Stomach (tissue), 9 donors: ENCODE results near the gene UNC93A. TPM values are rescaled to one million over a fixed set of nuclear protein-coding genes. Genes with fewer than 3 reads are reported as not detected.

Experiments
- DNase-seq, 2 donors: peaks; one replicate each; pipeline versions ENCODE4 v3.0.0 to v3.0.0-alpha.2; 2013 to 2019
- H3K27ac ChIP-seq, 5 donors: fragments of 200-600 bp in 4 of 5; sonication (generic) in 4 of 5; one replicate each; pipeline ENCODE4 v1.5.1; 2013 to 2019; ENCODE audit warnings: mild to moderate bottlenecking in 1 of 5, moderate library complexity in 1 of 5
- H3K27me3 ChIP-seq, 3 donors: fragments of 200-600 bp; sonication (generic); one replicate each; pipeline ENCODE4 v1.5.1; 2017 to 2019; ENCODE audit warnings: mixed run types in 1 of 3
- H3K36me3 ChIP-seq, 4 donors: fragments of 200-600 bp; sonication (generic); 1 replicate in 3 of 4; 2 replicates in 1 of 4; pipeline ENCODE4 v1.5.1; 2016 to 2019
- H3K4me1 ChIP-seq, 4 donors: fragments of 200-600 bp; sonication (generic); one replicate each; pipeline ENCODE4 v1.5.1; 2016 to 2019
- H3K4me3 ChIP-seq, 4 donors: fragments of 200-600 bp; sonication (generic) in 3 of 4; one replicate each; pipeline ENCODE4 v1.5.1; 2016 to 2019; ENCODE audit warnings: mild to moderate bottlenecking in 1 of 4
- H3K9me3 ChIP-seq, 4 donors: fragments of 200-600 bp; sonication (generic); one replicate each; pipeline ENCODE4 v1.5.1; 2016 to 2019
- CTCF ChIP-seq, 7 experiments: fragments of 450-650 bp in 4 of 7; fragments of 200-600 bp in 3 of 7; sonication (generic) in 3 of 7; IDR thresholded peaks; one replicate each; pipeline ENCODE4 v1.5.1; 2016 to 2019; ENCODE audit warnings: antibody characterized with exemption in 7 of 7, control low read depth in 2 of 7, mild to moderate bottlenecking in 1 of 7
- EP300 ChIP-seq: sonication (generic); formaldehyde crosslinking; IDR thresholded peaks from one replicate; pipeline ENCODE4 v1.6.1; 2017; ENCODE audit warnings: antibody characterized with exemption
- POLR2A ChIP-seq, 4 donors: fragments of 450-650 bp; IDR thresholded peaks; one replicate each; pipeline ENCODE4 v1.6.1; 2016; ENCODE audit warnings: antibody characterized with exemption in 4 of 4, control low read depth in 2 of 4, mild to moderate bottlenecking in 1 of 4, moderate library complexity in 1 of 4
- POLR2AphosphoS5 ChIP-seq, 3 donors: sonication (generic); formaldehyde crosslinking; IDR thresholded peaks; one replicate each; pipeline ENCODE4 v1.6.1; 2016; ENCODE audit warnings: antibody characterized with exemption in 3 of 3
- WGBS, 5 donors: extraction: QIAGEN DNeasy Blood & Tissue Kit in 3 of 5; methylation state at CpG; one replicate each; pipeline versions ENCODE4 v1.1.5 to v1.1.7; 2013 to 2018; 5-methylcytosine and 5-hydroxymethylcytosine counted together
- intact Hi-C: fragments of 100-400 bp; cut with DNase I; formaldehyde crosslinking; loops from one replicate; pipeline ENCODE4 v1.15.1; 2023; ENCODE audit warnings: low total_unique reads
- polyA plus RNA-seq, 3 donors: library from polyadenylated mRNA; stranded (reverse); fragments of 200-250 nt; gene quantifications; one replicate each; pipeline ENCODE4 v1.2.3, GENCODE V29; 2013
- total RNA-seq, 5 donors: library from RNA; depleted of rRNA; stranded (reverse); fragments of >200 nt; gene quantifications; one replicate each; pipeline versions ENCODE4 v1.1.0 to v1.2.3, GENCODE V29; 2014 to 2016
- donor health status: healthy with polysubstance abuse.
- donor health status: Bipolar disorder and iron deficiency.
- donor health status: healthy.

UNC93A gene
- total and polyA plus RNA-seq, 8 donors = 0.13 to 0.73 TPM; not detected in 6

DNA sequence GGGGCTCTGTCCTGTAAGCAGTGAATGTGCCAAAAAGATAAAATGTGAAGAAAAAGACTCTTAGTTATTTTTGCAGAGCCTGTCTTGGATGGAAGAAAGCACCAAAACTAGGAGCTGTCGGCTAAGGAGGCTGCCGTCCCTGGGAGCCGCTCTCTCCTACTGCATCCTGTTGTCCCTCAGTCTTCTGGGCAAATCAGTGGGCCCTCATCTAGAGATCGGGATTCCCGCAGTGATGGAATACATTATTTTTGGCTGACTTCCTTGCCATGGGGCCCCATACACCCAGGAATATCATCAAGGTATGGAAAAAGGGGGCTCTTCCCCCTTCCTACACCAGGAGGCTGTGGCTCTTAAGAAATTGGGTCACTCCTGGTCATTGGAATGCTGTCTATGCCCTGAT, 37.0 kb downstream of the UNC93A start:
- Histone ChIP-seq H3K4me1 (peaks cover 0 to 14% (median 3%) of the 10 kb centered on the region in 4 donors), H3K27ac (no peak overlapping the region), H3K9me3 (no peaks in the 10 kb centered on the region), H3K27me3 (peaks cover 0 to 4% (median 0%) of the 10 kb centered on the region in 3 donors), H3K4me3 (no peak overlapping the region), H3K36me3 (no peaks in the 10 kb centered on the region)
- DNase-seq = no peak
- intact Hi-C loops = no loop called here
- TF ChIP-seq POLR2AphosphoS5 (IDR thresholded peaks at IDR 0.05) = no peak
- TF ChIP-seq EP300 = no peak
- TF ChIP-seq CTCF (IDR thresholded peaks at IDR 0.05) = no peak
- no peak for TF ChIP-seq POLR2A (IDR thresholded peaks at IDR 0.05)
- 92 to 98% (median 97%) methylated on average over 5 of the region's 5 CpGs for WGBS, 5 donors

GRCh38 chr6:167329014-167329413, 37.9 kb downstream of the UNC93A start:
- intact Hi-C loops = no loop called here
- peaks cover 0 to 4% (median 0%) of the 10 kb centered on the region in 3 donors for H3K27me3 ChIP-seq
- no peak for DNase-seq
- H3K36me3 ChIP-seq = no peaks in the 10 kb centered on the region
- no peak for TF ChIP-seq CTCF (IDR thresholded peaks at IDR 0.05)
- no peak for TF ChIP-seq POLR2A (IDR thresholded peaks at IDR 0.05)
- no peak for TF ChIP-seq EP300
- TF ChIP-seq POLR2AphosphoS5 (IDR thresholded peaks at IDR 0.05) = no peak
- H3K27ac ChIP-seq = no peak overlapping the region
- WGBS, 5 donors = 61 to 75% (median 72%) methylated on average over 8 of the region's 8 CpGs
- H3K9me3 ChIP-seq = no peaks in the 10 kb centered on the region
- peaks cover 0 to 14% (median 3%) of the 10 kb centered on the region in 4 donors for H3K4me1 ChIP-seq
- H3K4me3 ChIP-seq = no peak overlapping the region

GRCh38 chr6:167330750-167331149, 39.6 kb downstream of the UNC93A start:
- WGBS, 5 donors = 61 to 83% (median 76%) methylated on average over 6 to 9 of the region's 9 CpGs
- no peak overlapping the region for H3K4me3 ChIP-seq
- intact Hi-C loops = no loop called here

GRCh38 chr6:167331565-167331964, 40.5 kb downstream of the UNC93A start:
- Histone ChIP-seq H3K9me3 (no peaks in the 10 kb centered on the region), H3K27me3 (peaks cover 0 to 4% (median 0%) of the 10 kb centered on the region in 3 donors), H3K36me3 (no peaks in the 10 kb centered on the region), H3K4me3 (peak overlapping the region in 2 of 4 donors; percentile 3 to 30), H3K27ac (peak overlapping the region in 1 of 5 donors; percentile 60), H3K4me1 (peaks cover 0 to 14% (median 3%) of the 10 kb centered on the region in 4 donors)
- TF ChIP-seq EP300 = no peak
- no peak for TF ChIP-seq POLR2AphosphoS5 (IDR thresholded peaks at IDR 0.05)
- TF ChIP-seq POLR2A (IDR thresholded peaks at IDR 0.05) = no peak
- no peak for TF ChIP-seq CTCF (IDR thresholded peaks at IDR 0.05)
- DNase-seq = peak in 1 of 2 donors; percentile 50
- WGBS, 5 donors = 49 to 81% (median 62%) methylated on average over 11 of the region's 11 CpGs
- intact Hi-C loops = no loop called here

More at GRCh38 chr6:167330750-167331149, 39.6 kb downstream of the UNC93A start:
- TF ChIP-seq CTCF (IDR thresholded peaks at IDR 0.05) (no peak), EP300 (no peak), POLR2A (IDR thresholded peaks at IDR 0.05) (no peak), POLR2AphosphoS5 (IDR thresholded peaks at IDR 0.05) (no peak)
- H3K4me1 ChIP-seq = peaks cover 0 to 14% (median 3%) of the 10 kb centered on the region in 4 donors
- no peaks in the 10 kb centered on the region for H3K9me3 ChIP-seq
- H3K36me3 ChIP-seq = no peaks in the 10 kb centered on the region
- H3K27me3 ChIP-seq = peaks cover 0 to 4% (median 0%) of the 10 kb centered on the region in 3 donors
- peak in 1 of 2 donors; percentile 58 for DNase-seq
- H3K27ac ChIP-seq = no peak overlapping the region
